AML-193 (cell line): ENCODE results near the gene LIMS1.
"Not testable (repeated sequence)": the region's sequence is repeated elsewhere in the genome, so short reads cannot be mapped to it uniquely, and the experiment has no call there.

ENCODE experiments used
- DNase-seq, 2 experiments: peaks; one replicate each; lab custom pipeline; 2025; lab: John Stamatoyannopoulos, UW

LIMS1 gene

DNA sequence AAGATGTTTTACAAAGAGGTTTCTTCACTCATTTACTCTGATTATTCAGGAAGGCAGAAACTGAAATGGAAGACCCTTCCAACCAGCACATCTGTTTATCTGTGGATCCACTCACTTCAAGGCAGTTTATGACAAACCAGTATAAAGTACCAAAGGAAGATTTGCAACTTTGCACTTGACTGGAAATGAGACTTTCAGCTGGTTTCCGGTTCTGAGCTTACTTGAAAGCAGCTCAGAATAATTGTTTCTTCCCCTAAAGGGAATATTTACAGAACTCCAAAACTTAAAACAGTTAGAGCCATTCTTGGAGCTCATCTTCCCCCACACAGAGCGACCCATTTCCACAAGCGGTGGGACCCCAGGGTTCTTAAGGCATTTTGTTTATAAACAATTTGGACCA, 129.8 kb downstream of the LIMS1 start:
- not testable (repeated sequence) for DNase-seq

DNA sequence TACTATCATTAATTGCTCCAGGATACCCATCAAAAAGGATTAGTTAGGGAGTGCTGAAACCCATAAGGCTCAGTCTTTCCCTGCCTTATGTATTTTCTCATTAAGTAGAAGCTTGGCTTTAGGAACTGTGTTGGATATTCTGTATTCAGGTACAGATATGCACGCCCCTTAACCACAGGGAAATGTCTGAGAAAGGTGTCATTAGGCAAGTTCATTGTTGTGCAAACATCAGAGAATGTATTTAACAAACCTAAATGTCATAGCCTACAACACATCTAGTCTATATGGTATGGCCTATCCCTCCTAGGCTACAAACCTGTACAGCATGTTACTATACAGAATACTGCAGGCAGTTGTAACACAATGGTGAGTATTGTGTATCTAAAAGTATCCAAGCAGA, 130.7 kb downstream of the LIMS1 start:
- not testable (repeated sequence) for DNase-seq

GRCh38 chr2:108665975-108666374, 131.7 kb downstream of the LIMS1 start:
- not testable (repeated sequence) for DNase-seq

DNA sequence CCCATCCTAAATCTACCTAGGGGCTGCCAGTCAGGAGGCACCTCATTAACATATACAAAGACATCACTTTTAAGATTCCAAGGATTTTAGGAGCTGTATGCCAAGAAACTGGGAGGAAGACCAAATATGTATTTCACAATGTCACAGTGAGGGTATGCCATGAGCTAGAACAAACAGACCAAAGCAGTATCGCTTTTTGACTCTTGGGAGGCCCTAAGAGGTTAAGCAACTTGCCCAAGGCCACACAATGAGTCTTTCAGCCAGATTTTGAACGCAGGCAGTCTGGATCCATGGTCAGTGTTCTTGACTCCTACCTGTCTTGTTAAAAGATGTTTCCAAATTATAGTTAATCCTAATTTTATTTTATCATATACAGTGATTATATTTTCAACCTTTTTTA, 132.9 kb downstream of the LIMS1 start:
- not testable (repeated sequence) for DNase-seq

- DNase-seq = not testable (repeated sequence)
Measured at GRCh38 chr2:108670282-108670681, 136.0 kb downstream of the LIMS1 start.

GRCh38 chr2:108672200-108672805, 138.0 kb downstream of the LIMS1 start:
- not testable (repeated sequence) for DNase-seq

- DNase-seq = not testable (repeated sequence)
Measured at GRCh38 chr2:108676522-108676921, 142.3 kb downstream of the LIMS1 start.

DNA sequence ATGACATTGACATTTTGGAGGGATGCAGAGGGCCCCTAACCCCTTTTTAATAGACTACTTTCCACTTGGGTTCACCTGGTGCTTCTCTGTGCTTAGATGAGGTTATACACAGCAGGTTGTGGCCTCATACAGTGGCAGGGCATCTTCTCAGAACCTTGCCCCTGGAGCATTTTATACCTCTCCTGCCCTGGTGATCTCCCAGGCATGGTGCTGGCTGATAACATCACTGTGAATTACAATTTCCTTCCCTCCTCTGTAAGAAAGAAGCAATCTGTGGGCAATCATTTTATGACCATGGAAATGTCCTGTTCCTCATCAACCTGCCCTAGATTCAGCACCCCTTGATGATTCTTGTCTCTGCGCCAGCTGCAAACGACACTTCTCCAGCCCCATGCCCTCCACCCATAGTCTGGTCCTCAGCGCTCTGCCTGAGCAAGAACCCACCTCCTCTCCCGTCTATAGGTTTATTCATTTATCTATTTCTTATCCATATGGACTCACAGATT, 143.0 kb downstream of the LIMS1 start:
- not testable (repeated sequence) for DNase-seq

DNA sequence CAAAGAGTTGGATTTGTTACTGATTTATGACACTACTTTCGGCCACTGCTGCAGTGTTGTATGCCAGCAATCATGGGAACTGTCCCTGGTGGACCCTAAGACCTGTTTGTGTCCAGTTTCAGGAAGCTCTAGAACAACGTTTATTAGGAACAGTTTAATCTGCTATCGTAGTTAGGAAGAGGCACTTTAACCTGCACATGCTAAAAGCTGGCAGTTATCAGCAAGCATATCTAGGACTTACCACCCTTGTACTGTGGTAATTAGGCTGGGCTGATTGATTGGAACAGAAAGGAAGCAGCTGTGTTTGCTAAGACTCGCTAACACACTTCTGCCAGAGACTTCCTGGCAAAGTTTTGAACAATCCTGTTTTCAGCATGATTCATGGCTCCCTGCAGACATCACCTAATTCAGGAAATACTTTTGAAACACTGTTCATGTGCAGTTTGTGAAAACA, 144.0 kb downstream of the LIMS1 start:
- not testable (repeated sequence) for DNase-seq

DNA sequence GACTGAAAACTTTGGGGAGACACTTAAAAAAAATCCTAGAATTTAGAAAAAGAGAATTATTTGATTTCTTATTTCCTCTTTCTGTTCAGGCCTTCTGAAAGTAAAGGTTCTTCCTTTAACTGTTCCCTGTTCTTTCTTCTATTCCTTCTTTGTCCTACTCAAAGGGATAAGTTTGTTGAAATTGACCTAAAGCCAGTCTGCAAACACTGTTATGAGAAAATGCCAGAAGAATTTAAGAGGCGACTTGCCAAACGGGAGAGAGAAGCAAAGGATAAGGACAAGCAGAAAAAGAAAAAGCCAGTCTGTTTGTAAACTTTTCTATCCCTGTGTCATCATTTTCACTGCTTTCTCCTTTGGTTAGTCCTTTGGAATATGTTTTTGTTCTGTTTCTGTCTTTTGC, 146.5 kb downstream of the LIMS1 start:
- not testable (repeated sequence) for DNase-seq

DNA sequence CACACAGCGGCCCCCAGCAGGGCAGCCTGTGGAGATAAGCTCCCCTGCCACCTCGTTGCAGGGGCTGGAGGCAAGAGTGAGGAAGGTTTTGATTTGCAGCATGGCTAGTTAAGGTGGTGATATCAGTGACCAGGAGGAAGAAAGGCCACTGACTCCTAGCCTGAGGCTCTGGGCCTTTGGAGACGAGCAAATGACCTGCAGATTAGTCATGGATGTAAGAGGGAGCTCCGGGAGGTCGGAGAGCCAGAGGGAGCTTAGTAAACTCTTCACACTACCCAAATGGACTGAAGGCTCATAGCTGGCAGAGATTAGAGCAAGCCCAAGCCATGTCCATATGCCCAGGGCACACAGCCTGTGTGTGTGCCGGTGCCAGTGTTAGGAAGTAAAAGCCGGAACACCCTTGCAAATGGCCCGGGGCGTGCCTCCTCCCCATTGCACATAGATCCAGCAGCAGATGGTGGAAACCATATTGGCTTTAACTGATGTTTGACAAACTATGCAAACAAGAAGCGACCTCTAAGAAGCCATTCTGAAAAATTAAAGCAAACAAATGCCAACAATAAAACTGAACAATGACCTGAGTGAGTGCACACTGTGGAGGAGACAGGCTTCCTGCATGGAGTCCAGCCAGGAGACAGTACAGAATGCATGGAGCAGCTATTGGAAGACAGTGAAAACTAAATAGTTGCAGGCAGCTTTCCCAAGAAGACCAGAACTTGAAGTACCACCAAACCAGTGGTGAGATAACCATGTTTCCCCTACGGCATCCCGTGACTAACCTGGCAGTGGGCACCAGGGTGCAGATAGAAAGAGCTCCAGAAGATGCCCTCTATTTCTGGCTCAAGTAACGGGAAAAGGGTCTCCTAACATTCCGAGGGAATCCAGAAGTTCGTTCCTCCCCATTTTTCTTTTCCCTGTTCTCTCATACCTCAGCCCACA, 154.8 kb downstream of the LIMS1 start:
- DNase-seq = not testable (repeated sequence)

DNA sequence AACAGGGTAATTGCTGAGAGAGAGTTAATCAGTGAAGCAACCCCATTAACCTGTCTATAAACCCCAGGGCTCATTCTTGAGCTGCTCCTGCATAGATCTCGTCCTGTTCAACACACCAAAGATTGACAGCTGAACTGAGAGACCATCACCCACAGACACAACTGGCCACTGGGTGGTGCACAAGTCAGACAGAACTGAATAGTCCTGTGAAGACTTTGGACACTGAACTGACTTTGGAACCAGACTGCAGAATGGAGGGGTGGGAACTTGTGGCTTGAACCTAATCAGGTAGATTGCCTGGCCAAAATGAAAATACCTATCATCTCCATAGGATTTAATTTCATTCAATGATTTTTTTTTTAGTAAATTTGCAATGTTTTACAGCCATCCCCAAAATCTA, 155.7 kb downstream of the LIMS1 start:
- DNase-seq = not testable (repeated sequence)

- DNase-seq = no peak
Measured at GRCh38 chr2:108691447-108691846, 157.2 kb downstream of the LIMS1 start.

DNA sequence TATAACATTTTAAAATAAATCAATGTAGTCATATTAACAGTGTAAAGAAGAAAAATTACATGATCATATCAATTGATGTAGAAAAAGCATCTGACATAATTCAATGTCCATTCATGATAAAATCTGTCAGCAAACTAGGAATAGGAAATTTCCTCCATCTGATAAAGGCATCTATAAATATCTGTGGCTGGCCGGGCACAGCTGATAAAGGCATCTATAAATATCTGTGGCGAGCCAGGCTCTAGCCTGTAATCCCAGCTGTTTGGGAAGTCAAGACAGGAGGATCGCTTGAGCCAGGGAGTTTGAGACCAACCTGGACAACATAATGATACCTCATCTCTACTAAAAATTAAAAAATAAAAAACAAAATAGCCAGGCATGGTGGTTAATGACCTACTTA, 166.9 kb downstream of the LIMS1 start:
- no peak for DNase-seq

DNA sequence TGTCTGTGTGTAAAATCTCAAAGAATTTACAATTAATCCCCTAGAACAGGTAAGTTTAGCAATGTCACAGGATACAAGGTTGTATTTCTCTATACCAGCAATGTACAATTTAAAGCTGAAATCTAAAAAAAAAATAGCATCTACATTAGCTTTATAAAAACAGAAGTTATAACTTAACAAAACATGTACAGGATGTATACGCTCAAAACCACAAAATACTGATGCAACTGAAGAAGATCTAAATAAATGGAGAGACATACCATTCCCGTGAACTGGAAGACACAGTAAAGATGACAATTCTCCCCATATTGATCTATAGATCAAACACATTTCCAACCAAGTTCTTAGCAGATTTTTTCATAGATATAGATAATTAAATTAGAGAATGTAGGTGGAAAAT, 167.5 kb downstream of the LIMS1 start:
- DNase-seq = no peak

- no peak for DNase-seq
Measured at GRCh38 chr2:108704871-108705270, 170.6 kb downstream of the LIMS1 start.

DNA sequence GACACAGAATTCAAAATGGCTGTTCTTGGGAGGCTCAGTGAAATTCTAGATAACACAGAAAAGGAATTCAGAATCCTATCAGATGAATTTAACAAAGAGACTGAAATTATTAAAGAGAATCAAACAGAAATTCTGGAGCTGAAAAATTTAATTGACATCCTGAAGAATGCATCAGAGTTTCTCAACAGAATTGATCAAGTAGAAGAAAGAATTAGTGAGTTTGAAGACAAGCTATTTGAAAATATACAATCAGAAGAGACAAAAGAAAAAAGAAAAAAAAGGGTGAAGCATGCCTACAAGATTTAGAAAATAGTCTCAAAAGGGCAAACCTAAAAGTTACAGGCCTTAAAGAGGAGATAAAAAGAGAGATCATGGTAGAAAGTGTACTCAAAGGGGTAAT, 173.0 kb downstream of the LIMS1 start:
- no peak for DNase-seq

GRCh38 chr2:108716971-108717370, 182.7 kb downstream of the LIMS1 start:
- DNase-seq = not testable (repeated sequence)

GRCh38 chr2:108719149-108720044, 185.1 kb downstream of the LIMS1 start, which contains the start of gene RANBP2:
RANBP2 (plus strand) TSS chr2:108719482; CDS start chr2:108719607, 125 bp downstream.
- peak; percentile 87 to 92 for DNase-seq

DNA sequence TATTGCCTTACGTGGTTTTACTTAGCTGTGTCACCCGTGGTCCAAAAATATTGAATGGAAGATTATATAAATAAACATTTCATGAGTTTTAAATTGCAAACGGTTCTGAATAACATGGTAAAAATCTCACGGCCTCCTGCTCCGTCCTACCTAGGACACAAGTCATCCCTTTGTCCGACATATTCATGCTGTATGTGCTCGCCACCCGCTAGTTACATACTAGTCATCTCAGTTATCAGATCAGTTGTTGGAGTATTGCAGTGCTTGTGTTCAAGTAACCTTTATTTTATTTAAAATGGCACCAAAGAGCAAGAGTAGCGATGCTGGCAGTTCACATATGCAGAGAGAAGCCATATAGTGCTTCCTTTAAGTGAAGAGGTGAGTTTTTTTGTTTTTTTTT, 191.8 kb downstream of the LIMS1 start:
- DNase-seq = not testable (repeated sequence)

DNA sequence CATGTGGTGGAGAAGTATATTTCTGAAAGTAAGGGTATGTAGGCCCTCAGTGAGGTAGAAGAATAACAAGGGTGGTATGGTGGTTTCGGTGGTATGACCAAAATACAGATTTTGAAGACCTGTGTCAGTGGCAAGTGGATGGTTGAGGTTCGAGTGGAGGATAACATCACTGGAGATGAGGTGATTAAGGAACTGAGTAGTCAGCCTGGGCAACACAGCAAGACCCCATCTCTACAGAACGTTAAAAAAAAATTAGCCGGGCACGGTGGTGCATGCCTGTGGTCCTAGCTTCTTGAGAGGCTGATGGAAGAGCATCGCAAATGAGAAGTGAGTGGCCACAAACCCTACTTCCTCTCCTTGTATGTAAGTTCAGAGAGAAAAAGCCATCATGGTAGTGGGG, 200.4 kb downstream of the LIMS1 start:
- DNase-seq = not testable (repeated sequence)
